ENCODE measurements around the gene ZBTB11. TPM values are rescaled to one million over a fixed set of nuclear protein-coding genes. Genes with fewer than 3 reads are reported as not detected.

ZBTB11 gene
- total and polyA plus RNA-seq, 12 donors = 4.9 to 20.0 (median 14.2) TPM

GRCh38 chr3:101602731-101603130 lies 74.2 kb downstream of the ZBTB11 start:
- H3K36me3 ChIP-seq (replicated peaks in 1 of 2) = no peaks in the 10 kb centered on the region
- intact Hi-C loops (cut with DNase I) = no loop called here
- H3K4me1 ChIP-seq (replicated peaks in 1 of 2) = no peaks in the 10 kb centered on the region
- WGBS, 4 donors = 85 to 93% (median 91%) methylated on average over 3 of the region's 3 CpGs
- no peak overlapping the region for H3K4me3 ChIP-seq
- H3K27me3 ChIP-seq = no peaks in the 10 kb centered on the region
- no peak overlapping the region for H3K27ac ChIP-seq
- TF ChIP-seq, protein P1, sequence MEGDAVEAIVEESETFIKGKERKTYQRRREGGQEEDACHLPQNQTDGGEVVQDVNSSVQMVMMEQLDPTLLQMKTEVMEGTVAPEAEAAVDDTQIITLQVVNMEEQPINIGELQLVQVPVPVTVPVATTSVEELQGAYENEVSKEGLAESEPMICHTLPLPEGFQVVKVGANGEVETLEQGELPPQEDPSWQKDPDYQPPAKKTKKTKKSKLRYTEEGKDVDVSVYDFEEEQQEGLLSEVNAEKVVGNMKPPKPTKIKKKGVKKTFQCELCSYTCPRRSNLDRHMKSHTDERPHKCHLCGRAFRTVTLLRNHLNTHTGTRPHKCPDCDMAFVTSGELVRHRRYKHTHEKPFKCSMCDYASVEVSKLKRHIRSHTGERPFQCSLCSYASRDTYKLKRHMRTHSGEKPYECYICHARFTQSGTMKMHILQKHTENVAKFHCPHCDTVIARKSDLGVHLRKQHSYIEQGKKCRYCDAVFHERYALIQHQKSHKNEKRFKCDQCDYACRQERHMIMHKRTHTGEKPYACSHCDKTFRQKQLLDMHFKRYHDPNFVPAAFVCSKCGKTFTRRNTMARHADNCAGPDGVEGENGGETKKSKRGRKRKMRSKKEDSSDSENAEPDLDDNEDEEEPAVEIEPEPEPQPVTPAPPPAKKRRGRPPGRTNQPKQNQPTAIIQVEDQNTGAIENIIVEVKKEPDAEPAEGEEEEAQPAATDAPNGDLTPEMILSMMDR (IDR thresholded peaks at IDR 0.05) = no peak
- no peak for TF ChIP-seq POLR2A (IDR thresholded peaks at IDR 0.05)
- H3K9me3 ChIP-seq (replicated peaks in 1 of 3) = no peaks in the 10 kb centered on the region
- peak in 1 of 7 donors; percentile 21 for DNase-seq

Small RNA genes within 50 kb of the gene (small RNA-seq; reads per million reads assigned to genes)
- gene RF00019 (0 reads per million in 2 donors), gene RNU6-1256P (0 reads per million in 2 donors), gene RNY1P12 (0 to 0.42 reads per million in 2 donors)

Other genes with a start within 250 kb of the ZBTB11 start
- 10 to 100 TPM in 6 of 9 donors, 1 to 10 TPM in 3; 6.2 to 43.0 (median 13.5) TPM for gene SENP7, start 163.9 kb downstream of the ZBTB11 start, total RNA-seq
- 10 to 100 TPM in 1 of 3 donors, 1 to 10 TPM in 2; 7.0 to 12.9 (median 10.0) TPM for gene SENP7, start 163.9 kb downstream of the ZBTB11 start, polyA plus RNA-seq
- gene TRMT10C, start 115.3 kb downstream of the ZBTB11 start, total RNA-seq = 10 to 100 TPM; 16.0 to 48.6 (median 26.5) TPM
- 10 to 100 TPM; 10.4 to 81.3 (median 12.0) TPM for gene TRMT10C, start 115.3 kb downstream of the ZBTB11 start, polyA plus RNA-seq
- 100 to 1,000 TPM in 5 of 9 donors, 10 to 100 TPM in 4; 41.0 to 133 (median 102) TPM for gene PCNP, start 103.0 kb downstream of the ZBTB11 start, total RNA-seq
- gene PCNP, start 103.0 kb downstream of the ZBTB11 start, polyA plus RNA-seq = 100 to 1,000 TPM in 1 of 3 donors, 10 to 100 TPM in 2; 47.8 to 146 (median 59.1) TPM
- 1,000 to 10,000 TPM in 4 of 9 donors, 100 to 1,000 TPM in 5; 604 to 1,652 (median 972) TPM for gene RPL24, start 9.6 kb upstream of the ZBTB11 start, total RNA-seq
- 1,000 to 10,000 TPM; 1,228 to 2,705 (median 2,245) TPM for gene RPL24, start 9.6 kb upstream of the ZBTB11 start, polyA plus RNA-seq
- 10 to 100 TPM in 4 of 9 donors, 1 to 10 TPM in 5; 4.1 to 21.3 (median 8.5) TPM for gene CEP97, start 47.5 kb upstream of the ZBTB11 start, total RNA-seq
- 1 to 10 TPM; 1.2 to 5.9 (median 2.1) TPM for gene CEP97, start 47.5 kb upstream of the ZBTB11 start, polyA plus RNA-seq
- gene NXPE3, start 102.1 kb upstream of the ZBTB11 start, total RNA-seq = 10 to 100 TPM in 3 of 9 donors, 1 to 10 TPM in 6; 4.9 to 25.2 (median 7.9) TPM
- gene NXPE3, start 102.1 kb upstream of the ZBTB11 start, polyA plus RNA-seq = 1 to 10 TPM; 2.7 to 7.7 (median 3.7) TPM
- gene NFKBIZ, start 172.4 kb upstream of the ZBTB11 start, total RNA-seq = 10 to 100 TPM in 5 of 9 donors, 1 to 10 TPM in 4; 5.4 to 21.8 (median 14.6) TPM
- gene NFKBIZ, start 172.4 kb upstream of the ZBTB11 start, polyA plus RNA-seq = 1 to 10 TPM; 3.1 to 8.0 (median 7.2) TPM

Measured in adrenal gland (tissue), 12 donors.